Vagina (tissue), 2 donors: ENCODE data around the gene MAML2. TPM values are rescaled to one million over a fixed set of nuclear protein-coding genes. Genes with fewer than 3 reads are reported as not detected.
A peak's percentile ranks its signal among the peaks of the same experiment; 100 is the strongest.

ENCODE experiments used
- DNase-seq, 2 donors: peaks; one replicate each; pipeline ENCODE4 v3.0.0-alpha.2; 2017; ENCODE audit errors: extremely low spot score in 2 of 2
- H3K27ac ChIP-seq: fragments of 200-600 bp; sonication (generic); one replicate; pipeline ENCODE4 v1.5.1; 2019
- H3K27me3 ChIP-seq: fragments of 200-600 bp; sonication (generic); one replicate; pipeline ENCODE4 v1.5.1; 2019
- H3K36me3 ChIP-seq, 2 donors: fragments of 200-600 bp; sonication (generic); one replicate each; pipeline ENCODE4 v1.5.1; 2017 to 2019
- H3K4me1 ChIP-seq: fragments of 200-600 bp; sonication (generic); one replicate; pipeline ENCODE4 v1.5.1; 2019
- H3K4me3 ChIP-seq, 2 donors: fragments of 200-600 bp; sonication (generic); 1 replicate in 1 of 2; 2 replicates in 1 of 2; pipeline ENCODE4 v1.5.1; 2016 to 2019
- H3K9me3 ChIP-seq: fragments of 200-600 bp; sonication (generic); one replicate; pipeline ENCODE4 v1.5.1; 2019
- POLR2A ChIP-seq, 2 donors: fragments of 450-650 bp; IDR thresholded peaks; one replicate each; pipeline ENCODE4 v1.6.1; 2017; ENCODE audit warnings: antibody characterized with exemption in 2 of 2, mild to moderate bottlenecking in 2 of 2, moderate library complexity in 2 of 2
- POLR2AphosphoS5 ChIP-seq, 2 donors: sonication (generic); formaldehyde crosslinking; IDR thresholded peaks; one replicate each; pipeline ENCODE4 v1.9.0; 2017; ENCODE audit warnings: antibody characterized with exemption in 2 of 2, mild to moderate bottlenecking in 2 of 2, low read depth in 1 of 2; ENCODE audit not compliant: insufficient read depth in 1 of 2
- intact Hi-C: fragments of 100-400 bp; cut with DNase I; formaldehyde crosslinking; loops from one replicate; pipeline ENCODE4 v1.15.1; 2023
- total RNA-seq: library from RNA; depleted of rRNA; stranded (reverse); fragments of >200 nt; gene quantifications from one replicate; pipeline ENCODE4 v1.2.3, GENCODE V29; 2016
- TF ChIP-seq, protein P1 (sequence below), 3 experiments: fragments of 450-650 bp in 2 of 3; fragments of 200-600 bp in 1 of 3; sonication (generic) in 1 of 3; IDR thresholded peaks; one replicate each; pipeline ENCODE4 v1.5.1; 2017 to 2019; ENCODE audit warnings: antibody characterized with exemption in 3 of 3, mild to moderate bottlenecking in 2 of 3, moderate library complexity in 2 of 3

The MAML2 gene
- total RNA-seq, 1 donor from 2014 or later = 36.3 TPM

DNA sequence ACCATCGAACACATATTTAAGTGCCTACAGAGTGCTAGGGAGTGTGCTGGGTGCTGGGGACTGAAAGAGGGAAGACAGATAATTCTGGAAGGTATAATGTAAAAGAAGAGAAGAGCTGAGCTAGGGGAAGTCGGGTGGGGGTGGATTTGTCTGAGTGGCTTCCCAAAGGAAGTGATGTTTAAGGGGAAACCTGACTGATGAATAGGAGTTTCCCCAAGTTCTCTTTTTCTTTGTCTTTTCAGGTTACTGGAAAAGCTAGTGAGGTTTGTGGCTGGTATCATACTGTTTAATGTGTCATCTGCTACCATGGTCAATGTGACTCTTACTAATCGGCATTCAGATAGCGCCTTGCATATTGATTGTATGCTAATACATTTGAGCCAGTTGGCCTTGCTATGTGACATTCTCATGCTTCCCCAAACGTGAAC lies 267.4 kb downstream of the MAML2 start:
- Histone ChIP-seq H3K4me1 (peaks cover 43% of the 10 kb centered on the region), H3K36me3 (no peaks in the 10 kb centered on the region), H3K27ac (peak overlapping the region; percentile 53), H3K9me3 (no peaks in the 10 kb centered on the region), H3K4me3 (no peak overlapping the region), H3K27me3 (no peaks in the 10 kb centered on the region)
- TF ChIP-seq POLR2AphosphoS5 (IDR thresholded peaks at IDR 0.05; ENCODE audit: insufficient read depth in 1 of 2, low read depth in 1 of 2) (no peak), POLR2A (IDR thresholded peaks at IDR 0.05) (no peak)
- TF ChIP-seq, protein P1, sequence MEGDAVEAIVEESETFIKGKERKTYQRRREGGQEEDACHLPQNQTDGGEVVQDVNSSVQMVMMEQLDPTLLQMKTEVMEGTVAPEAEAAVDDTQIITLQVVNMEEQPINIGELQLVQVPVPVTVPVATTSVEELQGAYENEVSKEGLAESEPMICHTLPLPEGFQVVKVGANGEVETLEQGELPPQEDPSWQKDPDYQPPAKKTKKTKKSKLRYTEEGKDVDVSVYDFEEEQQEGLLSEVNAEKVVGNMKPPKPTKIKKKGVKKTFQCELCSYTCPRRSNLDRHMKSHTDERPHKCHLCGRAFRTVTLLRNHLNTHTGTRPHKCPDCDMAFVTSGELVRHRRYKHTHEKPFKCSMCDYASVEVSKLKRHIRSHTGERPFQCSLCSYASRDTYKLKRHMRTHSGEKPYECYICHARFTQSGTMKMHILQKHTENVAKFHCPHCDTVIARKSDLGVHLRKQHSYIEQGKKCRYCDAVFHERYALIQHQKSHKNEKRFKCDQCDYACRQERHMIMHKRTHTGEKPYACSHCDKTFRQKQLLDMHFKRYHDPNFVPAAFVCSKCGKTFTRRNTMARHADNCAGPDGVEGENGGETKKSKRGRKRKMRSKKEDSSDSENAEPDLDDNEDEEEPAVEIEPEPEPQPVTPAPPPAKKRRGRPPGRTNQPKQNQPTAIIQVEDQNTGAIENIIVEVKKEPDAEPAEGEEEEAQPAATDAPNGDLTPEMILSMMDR (IDR thresholded peaks at IDR 0.05) = no peak
- intact Hi-C loops = no loop called here
- no peak for DNase-seq

GRCh38 chr11:96074551-96075310 lies 268.3 kb downstream of the MAML2 start:
- no peaks in the 10 kb centered on the region for H3K27me3 ChIP-seq
- H3K4me3 ChIP-seq = no peak overlapping the region
- no peaks in the 10 kb centered on the region for H3K9me3 ChIP-seq
- intact Hi-C loops = no loop called here
- TF ChIP-seq POLR2AphosphoS5 (IDR thresholded peaks at IDR 0.05; ENCODE audit: insufficient read depth in 1 of 2, low read depth in 1 of 2) = no peak
- TF ChIP-seq, protein P1 (IDR thresholded peaks at IDR 0.05) = no peak
- no peak for TF ChIP-seq POLR2A (IDR thresholded peaks at IDR 0.05)
- H3K4me1 ChIP-seq = peaks cover 43% of the 10 kb centered on the region
- DNase-seq = no peak
- H3K27ac ChIP-seq = peak overlapping the region; percentile 53
- no peaks in the 10 kb centered on the region for H3K36me3 ChIP-seq

DNA sequence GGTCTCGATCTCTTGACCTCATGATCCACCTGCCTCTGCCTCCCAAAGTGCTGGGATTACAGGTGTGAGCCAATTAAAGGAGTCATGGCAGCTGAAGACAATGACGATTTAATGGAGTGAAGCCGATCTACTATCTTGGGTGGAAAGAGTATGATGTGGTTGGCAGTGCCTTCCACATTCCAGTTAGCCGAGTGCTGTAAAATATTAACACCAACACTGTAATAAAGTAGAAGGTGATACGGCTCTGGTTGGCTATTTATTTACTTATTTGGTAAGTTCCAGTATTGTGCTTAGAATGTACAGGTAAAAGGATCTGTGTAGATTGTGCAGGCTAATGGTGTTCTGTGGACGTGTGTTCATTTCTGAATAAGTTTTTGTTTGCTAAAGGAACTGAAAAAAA lies 269.5 kb downstream of the MAML2 start:
- no peaks in the 10 kb centered on the region for H3K27me3 ChIP-seq
- H3K4me3 ChIP-seq = no peak overlapping the region
- no peak overlapping the region for H3K27ac ChIP-seq
- TF ChIP-seq POLR2A (IDR thresholded peaks at IDR 0.05) (no peak), POLR2AphosphoS5 (IDR thresholded peaks at IDR 0.05; ENCODE audit: insufficient read depth in 1 of 2, low read depth in 1 of 2) (no peak)
- TF ChIP-seq, protein P1 (IDR thresholded peaks at IDR 0.05) = no peak
- no peaks in the 10 kb centered on the region for H3K9me3 ChIP-seq
- no peak for DNase-seq
- H3K36me3 ChIP-seq = no peaks in the 10 kb centered on the region
- H3K4me1 ChIP-seq = peaks cover 43% of the 10 kb centered on the region
- intact Hi-C loops = no loop called here

GRCh38 chr11:96072592-96072991 lies 270.4 kb downstream of the MAML2 start:
- Histone ChIP-seq H3K4me1 (peaks cover 42% of the 10 kb centered on the region), H3K4me3 (no peak overlapping the region), H3K9me3 (no peaks in the 10 kb centered on the region), H3K27me3 (no peaks in the 10 kb centered on the region), H3K27ac (no peak overlapping the region), H3K36me3 (no peaks in the 10 kb centered on the region)
- intact Hi-C loops = no loop called here
- DNase-seq = no peak
- TF ChIP-seq, protein P1 (IDR thresholded peaks at IDR 0.05) = no peak
- TF ChIP-seq POLR2AphosphoS5 (IDR thresholded peaks at IDR 0.05; ENCODE audit: insufficient read depth in 1 of 2, low read depth in 1 of 2) (no peak), POLR2A (IDR thresholded peaks at IDR 0.05) (no peak)

- DNase-seq = no peak
- H3K36me3 ChIP-seq = no peaks in the 10 kb centered on the region
- peaks cover 32% of the 10 kb centered on the region for H3K4me1 ChIP-seq
- no peaks in the 10 kb centered on the region for H3K27me3 ChIP-seq
- no peak for TF ChIP-seq POLR2AphosphoS5 (IDR thresholded peaks at IDR 0.05; ENCODE audit: insufficient read depth in 1 of 2, low read depth in 1 of 2)
- TF ChIP-seq, protein P1 (IDR thresholded peaks at IDR 0.05) = no peak
- TF ChIP-seq POLR2A (IDR thresholded peaks at IDR 0.05) = no peak
- H3K4me3 ChIP-seq = no peak overlapping the region
- intact Hi-C loops = no loop called here
- H3K9me3 ChIP-seq = no peaks in the 10 kb centered on the region
- H3K27ac ChIP-seq = no peak overlapping the region
These were observed 272.5 kb downstream of the MAML2 start for GRCh38 chr11:96070453-96070852.
